Activated CD4-positive, alpha-beta memory T cell treated with anti-CD3 and anti-CD28 coated beads for 36 hours (primary cell): ENCODE results near the gene ICOSLG. TPM values are rescaled to one million over a fixed set of nuclear protein-coding genes. Genes with fewer than 3 reads are reported as not detected.
"Not testable (repeated sequence)": the region's sequence is repeated elsewhere in the genome, so short reads cannot be mapped to it uniquely, and the experiment has no call there.

Source experiments
- CTCF ChIA-PET: fragments of 350-600 bp; sonication (Branson Sonifier 250); formaldehyde crosslinking; loops from one replicate; lab custom pipeline; 2021; ENCODE audit warnings: antibody characterized with exemption, inconsistent platforms; lab: Charles Lee
- POLR2A ChIA-PET: fragments of 350-600 bp; sonication (Branson Sonifier 250); formaldehyde crosslinking; loops from one replicate; lab custom pipeline; 2021; ENCODE audit warnings: antibody characterized with exemption; lab: Charles Lee
- DNase-seq: peaks from one replicate; pipeline ENCODE4 v3.0.0-alpha.2; 2020
- H3K27ac Mint-ChIP-seq: one replicate; pipeline ENCODE4 v1.8.0; 2021; ENCODE audit warnings: mixed read lengths
- H3K27me3 Mint-ChIP-seq: one replicate; pipeline ENCODE4 v1.8.0; 2021; ENCODE audit warnings: mixed read lengths
- H3K36me3 Mint-ChIP-seq: one replicate; pipeline ENCODE4 v1.8.0; 2021; ENCODE audit warnings: mixed read lengths
- H3K4me1 Mint-ChIP-seq: one replicate; pipeline ENCODE4 v1.8.0; 2021; ENCODE audit warnings: low read depth, mixed read lengths
- H3K4me3 Mint-ChIP-seq: one replicate; pipeline ENCODE4 v1.8.0; 2021; ENCODE audit warnings: mild to moderate bottlenecking, mixed read lengths
- H3K9me3 Mint-ChIP-seq: one replicate; pipeline ENCODE4 v1.8.0; 2021; ENCODE audit warnings: mixed read lengths
- intact Hi-C: fragments of 100-400 bp; cut with micrococcal nuclease; formaldehyde crosslinking; loops from one replicate; pipeline ENCODE4 v1.15.1; 2023
- total RNA-seq, 2 experiments: library from RNA; stranded (reverse); gene quantifications; one replicate each; pipeline ENCODE4 v1.2.3, GENCODE V29; 2021

ICOSLG gene
- total RNA-seq, 2 experiments from 2014 or later = 2.4 to 2.5 TPM

GRCh38 chr21:44261675-44262295, 21.0 kb upstream of the ICOSLG start, which contains the start of gene DNMT3L:
TSS of gene DNMT3L (minus strand) at chr21:44261897. CDS start at chr21:44261259, 638 bp downstream.
- intact Hi-C loops = no loop called here
- H3K9me3 Mint-ChIP-seq = no peaks in the 10 kb centered on the region
- no peaks in the 10 kb centered on the region for H3K27me3 Mint-ChIP-seq
- H3K4me3 Mint-ChIP-seq = no peak within 1 kb of the TSS
- DNase-seq = no peak
- H3K27ac Mint-ChIP-seq = no peak within 1 kb of the TSS
- ChIA-PET CTCF (no interaction called here), POLR2A (no interaction called here)
- no peaks in the 10 kb centered on the region for H3K4me1 Mint-ChIP-seq
- no peaks in the 10 kb centered on the region for H3K36me3 Mint-ChIP-seq

- no peaks in the 10 kb centered on the region for H3K4me1 Mint-ChIP-seq
- no peaks in the 10 kb centered on the region for H3K36me3 Mint-ChIP-seq
- no peak overlapping the region for H3K27ac Mint-ChIP-seq
- H3K4me3 Mint-ChIP-seq = no peak overlapping the region
- H3K9me3 Mint-ChIP-seq = no peaks in the 10 kb centered on the region
- intact Hi-C loops = no loop called here
- DNase-seq = no peak
- POLR2A ChIA-PET = no interaction called here
- CTCF ChIA-PET = no interaction called here
- H3K27me3 Mint-ChIP-seq = no peaks in the 10 kb centered on the region
These were observed 20.3 kb upstream of the ICOSLG start for GRCh38 chr21:44260791-44261631.

- H3K27me3 Mint-ChIP-seq = no peaks in the 10 kb centered on the region
- H3K4me1 Mint-ChIP-seq = no peaks in the 10 kb centered on the region
- H3K4me3 Mint-ChIP-seq = no peak overlapping the region
- H3K27ac Mint-ChIP-seq = no peak overlapping the region
- ChIA-PET CTCF (no interaction called here), POLR2A (no interaction called here)
- DNase-seq = no peak
- H3K9me3 Mint-ChIP-seq = no peaks in the 10 kb centered on the region
- intact Hi-C loops = no loop called here
- no peaks in the 10 kb centered on the region for H3K36me3 Mint-ChIP-seq
These were observed 19.3 kb upstream of the ICOSLG start for GRCh38 chr21:44260066-44260465.

GRCh38 chr21:44259082-44259705, 18.5 kb upstream of the ICOSLG start:
- H3K4me1 Mint-ChIP-seq = peaks cover 2% of the 10 kb centered on the region
- H3K27ac Mint-ChIP-seq = no peak overlapping the region
- CTCF ChIA-PET = no interaction called here
- H3K36me3 Mint-ChIP-seq = no peaks in the 10 kb centered on the region
- POLR2A ChIA-PET = no interaction called here
- no peak for DNase-seq
- H3K4me3 Mint-ChIP-seq = no peak overlapping the region
- H3K27me3 Mint-ChIP-seq = no peaks in the 10 kb centered on the region
- H3K9me3 Mint-ChIP-seq = no peaks in the 10 kb centered on the region
- intact Hi-C loops = no loop called here

- H3K27ac Mint-ChIP-seq = no peak overlapping the region
- POLR2A ChIA-PET = no interaction called here
- CTCF ChIA-PET = no interaction called here
These were observed 17.4 kb upstream of the ICOSLG start for GRCh38 chr21:44258056-44258725.

GRCh38 chr21:44255511-44255981, 14.8 kb upstream of the ICOSLG start:
- CTCF ChIA-PET = no interaction called here
- no peak overlapping the region for H3K4me3 Mint-ChIP-seq
- H3K27ac Mint-ChIP-seq = no peak overlapping the region
- no peaks in the 10 kb centered on the region for H3K9me3 Mint-ChIP-seq
- no peaks in the 10 kb centered on the region for H3K36me3 Mint-ChIP-seq
- H3K27me3 Mint-ChIP-seq = peaks cover 2% of the 10 kb centered on the region
- DNase-seq = no peak
- intact Hi-C loops = no loop called here
- H3K4me1 Mint-ChIP-seq = peaks cover 2% of the 10 kb centered on the region
- POLR2A ChIA-PET = no interaction called here

More at GRCh38 chr21:44258056-44258725, 17.4 kb upstream of the ICOSLG start:
- Mint-ChIP-seq H3K4me3 (no peak overlapping the region), H3K36me3 (no peaks in the 10 kb centered on the region), H3K9me3 (no peaks in the 10 kb centered on the region), H3K27me3 (peaks cover 2% of the 10 kb centered on the region), H3K4me1 (peaks cover 2% of the 10 kb centered on the region)
- no peak for DNase-seq
- intact Hi-C loops = no loop called here

GRCh38 chr21:44253832-44254710, 13.3 kb upstream of the ICOSLG start:
- CTCF ChIA-PET = no interaction called here
- no peaks in the 10 kb centered on the region for H3K9me3 Mint-ChIP-seq
- H3K27me3 Mint-ChIP-seq = peaks cover 2% of the 10 kb centered on the region
- DNase-seq = no peak
- no peak overlapping the region for H3K4me3 Mint-ChIP-seq
- no peaks in the 10 kb centered on the region for H3K36me3 Mint-ChIP-seq
- POLR2A ChIA-PET = no interaction called here
- no peak overlapping the region for H3K27ac Mint-ChIP-seq
- intact Hi-C loops = no loop called here
- peaks cover 2% of the 10 kb centered on the region for H3K4me1 Mint-ChIP-seq

- H3K27ac Mint-ChIP-seq, H3K36me3 Mint-ChIP-seq, DNase-seq, CTCF ChIA-PET, POLR2A ChIA-PET, intact Hi-C loops, H3K4me1 Mint-ChIP-seq, H3K27me3 Mint-ChIP-seq, H3K9me3 Mint-ChIP-seq, H3K4me3 Mint-ChIP-seq: not testable (repeated sequence)
These were observed 8.7 kb upstream of the ICOSLG start for GRCh38 chr21:44249204-44250037.

- CTCF ChIA-PET, intact Hi-C loops, POLR2A ChIA-PET: not testable (repeated sequence)
These were observed 7.2 kb upstream of the ICOSLG start for GRCh38 chr21:44247904-44248303.

GRCh38 chr21:44243980-44244379, 3.2 kb upstream of the ICOSLG start:
- H3K36me3 Mint-ChIP-seq, H3K9me3 Mint-ChIP-seq, intact Hi-C loops, DNase-seq, H3K27ac Mint-ChIP-seq, CTCF ChIA-PET, H3K4me1 Mint-ChIP-seq, POLR2A ChIA-PET, H3K4me3 Mint-ChIP-seq, H3K27me3 Mint-ChIP-seq: not testable (repeated sequence)

More at GRCh38 chr21:44247904-44248303, 7.2 kb upstream of the ICOSLG start:
- H3K36me3 Mint-ChIP-seq, H3K27me3 Mint-ChIP-seq, DNase-seq, H3K4me1 Mint-ChIP-seq, H3K9me3 Mint-ChIP-seq, H3K27ac Mint-ChIP-seq, H3K4me3 Mint-ChIP-seq: not testable (repeated sequence)

GRCh38 chr21:44241281-44241680, 538 bp upstream of the ICOSLG start:
- H3K36me3 Mint-ChIP-seq, H3K27ac Mint-ChIP-seq, H3K9me3 Mint-ChIP-seq, intact Hi-C loops, H3K27me3 Mint-ChIP-seq, CTCF ChIA-PET, H3K4me3 Mint-ChIP-seq, POLR2A ChIA-PET, DNase-seq, H3K4me1 Mint-ChIP-seq: not testable (repeated sequence)
